Suprapubic skin (tissue), 3 donors: Measurements from ENCODE around the gene PPP2R2D.

Source experiments
- CTCF ChIP-seq, 2 donors: fragments of 200-600 bp in 1 of 2; fragments of 450-650 bp in 1 of 2; sonication (generic) in 1 of 2; IDR thresholded peaks; one replicate each; pipeline ENCODE4 v1.5.1; 2016 to 2019; ENCODE audit warnings: antibody characterized with exemption in 2 of 2, mild to moderate bottlenecking in 1 of 2, moderate library complexity in 1 of 2
- EP300 ChIP-seq: sonication (generic); formaldehyde crosslinking; IDR thresholded peaks from one replicate; pipeline ENCODE4 v1.6.1; 2017; ENCODE audit warnings: antibody characterized with exemption
- POLR2A ChIP-seq, 2 donors: fragments of 450-650 bp; IDR thresholded peaks; one replicate each; pipeline ENCODE4 v1.6.1; 2017; ENCODE audit warnings: antibody characterized with exemption in 2 of 2, mild to moderate bottlenecking in 2 of 2, moderate library complexity in 2 of 2

DNA sequence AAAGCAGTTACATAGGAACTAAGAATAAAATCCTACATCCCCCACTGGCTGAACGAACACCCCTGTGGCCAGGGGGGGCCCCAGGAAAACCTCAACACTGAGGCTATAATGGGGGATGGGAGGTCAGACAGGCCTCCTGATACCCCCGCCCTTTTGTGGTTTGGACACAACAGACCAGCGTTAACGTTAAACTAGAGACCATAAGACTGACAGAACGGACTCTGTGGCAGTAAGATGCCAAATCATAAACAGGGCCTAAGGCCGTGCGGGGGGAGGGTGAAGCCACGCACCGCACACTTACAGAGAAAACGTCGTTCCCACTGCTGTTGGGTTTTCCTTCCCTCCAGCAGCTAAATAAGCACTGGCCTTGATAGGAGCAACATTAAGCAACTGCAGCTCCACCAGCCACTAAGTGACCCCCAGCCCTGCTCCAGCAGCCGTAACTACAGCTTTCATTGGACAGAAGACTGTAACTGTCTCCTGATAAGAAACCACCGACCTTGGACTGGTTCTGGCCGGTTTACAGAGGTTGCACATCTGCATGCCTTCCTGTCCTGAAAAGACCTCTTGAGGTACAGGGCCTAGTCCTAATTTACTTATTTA lies 3.4 kb upstream of the PPP2R2D start:
- TF ChIP-seq CTCF (IDR thresholded peaks at IDR 0.05) = no peak
- TF ChIP-seq POLR2A (IDR thresholded peaks at IDR 0.05) = no peak
- TF ChIP-seq EP300 = no peak
